Activated B cell treated with CpG ODN at 0.5 μM for 24 hours (primary cell): Measurements from ENCODE around the gene LRSAM1. TPM values are rescaled to one million over a fixed set of nuclear protein-coding genes. Genes with fewer than 3 reads are reported as not detected.
A peak's percentile ranks its signal among the peaks of the same experiment; 100 is the strongest.

ENCODE experiments used
- ATAC-seq: fragments of 200-7000 bp; cut with Tn5 transposase; one replicate; pipeline ENCODE4 v1.10.0; 2021; ENCODE audit warnings: low read depth, mild to moderate bottlenecking, moderate library complexity
- CTCF ChIA-PET: fragments of 350-600 bp; sonication (Branson Sonifier 250); formaldehyde crosslinking; loops from one replicate; lab custom pipeline; 2021; ENCODE audit warnings: antibody characterized with exemption; lab: Charles Lee
- POLR2A ChIA-PET: fragments of 350-600 bp; sonication (Branson Sonifier 250); formaldehyde crosslinking; loops from one replicate; lab custom pipeline; 2021; ENCODE audit warnings: antibody characterized with exemption; lab: Charles Lee
- DNase-seq: peaks from one replicate; pipeline ENCODE4 v3.0.0; 2022
- H3K27ac Mint-ChIP-seq: one replicate; pipeline ENCODE4 v1.8.0; 2020; ENCODE audit warnings: mixed read lengths
- H3K27me3 Mint-ChIP-seq: one replicate; pipeline ENCODE4 v1.8.0; 2021; ENCODE audit warnings: mixed read lengths
- H3K36me3 Mint-ChIP-seq: one replicate; pipeline ENCODE4 v1.8.0; 2021; ENCODE audit warnings: low read depth, mixed read lengths
- H3K4me1 Mint-ChIP-seq: one replicate; pipeline ENCODE4 v1.8.0; 2021; ENCODE audit warnings: mixed read lengths
- H3K4me3 Mint-ChIP-seq: one replicate; pipeline ENCODE4 v1.8.0; 2020; ENCODE audit warnings: mild to moderate bottlenecking, mixed read lengths
- H3K9me3 Mint-ChIP-seq: one replicate; pipeline ENCODE4 v1.8.0; 2020; ENCODE audit warnings: mixed read lengths
- CTCF ChIP-seq: fragments of 200-600 bp; IDR thresholded peaks from one replicate; pipeline ENCODE4 v1.8.0; 2022; ENCODE audit warnings: antibody characterized with exemption, mild to moderate bottlenecking
- intact Hi-C: fragments of 100-400 bp; cut with micrococcal nuclease; formaldehyde crosslinking; loops from one replicate; pipeline ENCODE4 v1.15.1; 2024
- total RNA-seq: library from RNA; stranded (reverse); gene quantifications from 2 replicates; pipeline ENCODE4 v1.2.3, GENCODE V29; 2022

LRSAM1 gene
- total RNA-seq, 1 donor from 2014 or later: 23.9 TPM

- Mint-ChIP-seq H3K36me3 (peaks cover 86% of the 10 kb centered on the region), H3K9me3 (no peaks in the 10 kb centered on the region), H3K4me1 (peaks cover 44% of the 10 kb centered on the region), H3K27ac (peak overlapping the region; percentile 66), H3K27me3 (no peaks in the 10 kb centered on the region), H3K4me3 (no peak overlapping the region)
- intact Hi-C loops: no loop called here
- no peak for DNase-seq
- ChIA-PET POLR2A (interaction anchor here (0.5 to 1.7 kb wide), 5 partner anchors 7 to 358 kb away, joined by 3 to 7 read pairs (median 4); partner anchors contain the start of genes SLC2A8 and ZNF79), CTCF (no interaction called here)
- no peak for TF ChIP-seq CTCF
- no peak for ATAC-seq
Observed at GRCh38 chr9:127446713-127447415, 4.4 kb upstream of the LRSAM1 start.

GRCh38 chr9:127447416-127448111, 3.7 kb upstream of the LRSAM1 start:
- H3K36me3 Mint-ChIP-seq: peaks cover 82% of the 10 kb centered on the region
- no peak for ATAC-seq
- CTCF ChIA-PET: no interaction called here
- no peak for TF ChIP-seq CTCF
- no peaks in the 10 kb centered on the region for H3K9me3 Mint-ChIP-seq
- POLR2A ChIA-PET: interaction anchor here (0.5 to 1.7 kb wide), 4 partner anchors 8 to 357 kb away, joined by 3 to 7 read pairs (median 4); partner anchors contain the start of gene SLC2A8
- H3K4me3 Mint-ChIP-seq: no peak overlapping the region
- intact Hi-C loops: no loop called here
- DNase-seq: no peak
- no peaks in the 10 kb centered on the region for H3K27me3 Mint-ChIP-seq
- peaks cover 51% of the 10 kb centered on the region for H3K4me1 Mint-ChIP-seq
- peak overlapping the region; percentile 56 for H3K27ac Mint-ChIP-seq

- peak overlapping the region; percentile 96 for H3K27ac Mint-ChIP-seq
Observed at GRCh38 chr9:127448112-127448805, 3.1 kb upstream of the LRSAM1 start.

GRCh38 chr9:127449332-127449966, 1.9 kb upstream of the LRSAM1 start:
- TF ChIP-seq CTCF: no peak
- POLR2A ChIA-PET: interaction anchor here (0.7 to 2.9 kb wide), 13 partner anchors 10 to 1632 kb away, joined by 3 to 44 read pairs (median 13); partner anchors contain the start of genes DOLPP1, RALGPS1, SH2D3C and SLC2A8
- Mint-ChIP-seq H3K9me3 (no peaks in the 10 kb centered on the region), H3K27me3 (no peaks in the 10 kb centered on the region), H3K4me1 (peaks cover 58% of the 10 kb centered on the region), H3K36me3 (peaks cover 73% of the 10 kb centered on the region), H3K4me3 (peak overlapping the region; percentile 96), H3K27ac (peak overlapping the region; percentile 96)
- no peak for ATAC-seq
- CTCF ChIA-PET: interaction anchor here (1.6 kb wide), 1 partner anchor 234 kb away, joined by 4 read pairs; no protein-coding TSS in a partner anchor
- intact Hi-C loops: no loop called here
- DNase-seq: no peak

More at GRCh38 chr9:127448112-127448805, 3.1 kb upstream of the LRSAM1 start:
- TF ChIP-seq CTCF: no peak
- ATAC-seq (no peak), DNase-seq (no peak)
- no peaks in the 10 kb centered on the region for H3K27me3 Mint-ChIP-seq
- intact Hi-C loops: no loop called here
- H3K9me3 Mint-ChIP-seq: no peaks in the 10 kb centered on the region
- CTCF ChIA-PET: no interaction called here
- peaks cover 53% of the 10 kb centered on the region for H3K4me1 Mint-ChIP-seq
- POLR2A ChIA-PET: interaction anchor here (0.7 to 1.1 kb wide), 6 partner anchors 9 to 392 kb away, joined by 3 to 4 read pairs (median 4); partner anchors contain the start of gene ZNF79
- H3K4me3 Mint-ChIP-seq: peak overlapping the region; percentile 96
- peaks cover 79% of the 10 kb centered on the region for H3K36me3 Mint-ChIP-seq
